Endometrium (tissue), 2 donors: ENCODE measurements around the gene ZNF502.
"Not testable (repeated sequence)": the region's sequence is repeated elsewhere in the genome, so short reads cannot be mapped to it uniquely, and the experiment has no call there.

ENCODE experiments used
- FAIRE-seq: peaks from 2 replicates; lab custom pipeline; 2012; peaks lifted over from hg19 to GRCh38; lab: Jason Lieb, UNC
- donor health status: control.
- donor health status: control.

Gene ZNF502

DNA sequence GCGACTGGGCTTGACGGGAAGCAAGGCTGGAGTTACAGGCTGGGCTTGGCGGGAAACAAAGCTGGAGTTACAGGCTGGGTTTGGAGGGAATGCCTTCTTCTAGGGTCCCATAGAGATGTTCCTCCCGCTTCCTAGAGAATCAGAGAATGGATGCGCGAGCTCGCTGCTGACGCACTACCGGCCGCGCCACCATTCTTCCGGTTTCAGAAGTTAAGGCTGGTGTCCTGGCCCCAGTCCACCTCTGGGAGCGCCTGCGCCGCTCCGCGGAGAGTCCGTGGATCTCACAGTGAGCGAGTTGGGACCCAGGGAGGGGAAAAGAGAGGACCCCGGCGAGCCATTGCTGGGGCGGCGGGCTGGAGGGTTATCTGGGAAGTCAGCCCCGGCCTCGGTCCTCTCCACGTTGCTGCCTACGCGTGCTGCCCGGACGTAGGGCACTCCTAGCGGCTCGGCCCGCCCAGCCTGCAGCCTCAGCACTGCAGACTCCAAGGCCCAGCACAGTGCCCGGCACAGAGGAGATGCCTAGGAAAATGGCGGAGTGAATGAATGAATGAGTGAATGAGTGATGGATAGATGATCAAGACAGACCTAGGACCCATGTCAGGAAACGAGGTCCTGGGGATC, at the start of gene ZNF502:
TSS of gene ZNF502 (plus strand) at position 206 of the 621 bp plus-strand sequence. CDS start 7,602 bp downstream, outside the sequence.
- FAIRE-seq, result no peak

DNA sequence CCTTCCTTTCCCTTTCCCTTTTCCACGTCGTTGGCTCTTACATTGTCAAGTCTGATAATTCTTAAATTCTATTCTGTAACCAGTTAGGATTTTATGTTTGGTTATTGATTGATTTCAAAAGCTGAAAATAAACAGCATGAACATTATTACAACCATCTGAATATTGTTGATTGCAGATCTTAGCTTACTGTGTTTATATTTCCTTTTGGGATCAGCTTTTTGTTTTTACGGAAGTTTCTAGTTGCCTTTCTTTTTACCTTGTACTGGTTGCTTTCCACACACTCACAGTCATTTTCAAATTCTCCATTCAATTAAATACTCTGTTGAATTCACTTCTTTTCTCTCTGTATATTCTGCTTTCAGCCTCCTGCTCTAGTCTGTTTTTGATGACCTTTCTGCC, 47.3 kb upstream of the ZNF502 start:
- no peak for FAIRE-seq

DNA sequence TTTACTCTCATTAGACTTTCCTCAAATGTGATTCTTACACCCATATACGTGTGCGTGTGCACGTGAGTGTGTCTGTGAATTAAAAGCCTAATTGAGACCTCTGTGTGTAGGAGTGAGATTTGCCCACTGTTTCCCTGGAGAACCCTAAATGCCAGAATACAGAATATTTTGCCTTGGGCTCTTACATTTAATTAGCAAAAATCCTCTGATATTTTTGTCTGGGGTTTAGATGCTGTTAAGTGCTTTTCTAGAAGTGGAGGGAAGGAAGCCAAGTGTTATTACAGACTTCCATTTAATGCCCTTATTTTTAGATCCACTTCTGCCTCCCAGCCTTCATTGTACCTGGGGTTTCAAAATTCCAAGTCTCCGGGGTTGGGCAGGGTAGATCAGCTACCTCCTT, 46.1 kb upstream of the ZNF502 start:
- no peak for FAIRE-seq

GRCh38 chr3:44669760-44670159, 42.7 kb upstream of the ZNF502 start:
- FAIRE-seq, result no peak

DNA sequence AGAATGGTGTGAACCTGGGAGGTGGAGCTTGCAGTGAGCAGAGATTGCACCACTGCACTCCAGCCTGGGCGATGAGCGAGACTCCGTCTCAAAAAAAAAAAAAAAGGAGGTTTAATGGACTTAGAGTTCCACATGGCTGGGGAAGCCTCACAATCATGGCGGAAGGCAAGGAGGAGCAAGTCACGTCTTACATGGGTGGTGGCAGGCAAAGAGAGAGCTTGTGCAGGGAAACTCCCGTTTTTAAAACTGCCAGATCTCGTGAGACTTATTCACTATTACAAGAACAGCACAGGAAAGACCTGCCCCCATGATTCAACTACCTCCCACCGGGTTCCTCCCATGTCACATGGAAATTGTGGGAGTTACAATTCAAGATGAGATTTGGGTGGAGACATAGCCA, 39.0 kb upstream of the ZNF502 start:
- FAIRE-seq, result not testable (repeated sequence)

DNA sequence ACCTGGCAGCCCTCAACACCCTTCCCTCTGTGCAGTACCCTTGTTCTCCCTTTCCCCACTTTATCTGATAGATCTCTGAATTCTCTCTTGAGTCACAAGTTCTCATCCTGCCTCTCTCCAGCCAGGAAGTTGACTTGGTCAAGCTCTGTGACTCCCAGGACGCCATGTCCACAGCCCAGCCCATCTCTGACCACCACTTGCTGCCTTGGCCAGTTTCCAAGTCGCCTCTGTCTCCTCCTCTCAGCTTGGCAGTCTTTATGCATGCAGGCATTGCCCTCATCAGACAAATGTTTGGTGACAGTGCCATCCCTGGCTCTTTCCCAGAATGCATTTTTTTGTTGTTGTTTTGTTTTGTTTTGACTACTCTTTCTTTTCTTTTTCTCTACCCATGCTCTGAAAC, 38.2 kb upstream of the ZNF502 start:
- no peak for FAIRE-seq

GRCh38 chr3:44678480-44679116, 33.9 kb upstream of the ZNF502 start:
- FAIRE-seq, result no peak

DNA sequence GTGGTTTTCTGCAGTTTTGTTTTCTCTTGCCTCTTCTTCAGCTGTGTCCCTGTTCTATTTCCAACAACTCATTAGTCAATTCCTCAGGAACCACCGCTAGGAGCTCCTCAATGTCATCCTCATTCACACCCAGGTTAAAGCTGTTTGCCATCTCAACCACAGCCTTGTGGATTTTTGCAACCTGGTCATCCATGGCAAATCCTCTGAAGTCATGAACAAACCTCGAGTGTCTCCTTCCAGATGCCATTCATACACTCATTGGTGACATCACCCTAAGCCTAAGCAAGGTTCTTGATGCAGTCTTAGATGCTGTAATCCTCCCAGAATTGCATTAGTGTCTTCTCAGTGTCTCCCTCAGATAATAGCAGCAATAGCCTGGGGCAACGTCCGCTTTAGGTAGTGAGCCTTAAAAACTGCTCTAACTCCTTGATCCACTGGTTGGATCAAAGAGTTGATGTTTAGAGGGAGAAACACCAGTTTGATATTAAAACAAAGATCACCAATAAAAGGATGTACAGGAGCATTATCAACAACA, 31.5 kb upstream of the ZNF502 start:
- no peak for FAIRE-seq

DNA sequence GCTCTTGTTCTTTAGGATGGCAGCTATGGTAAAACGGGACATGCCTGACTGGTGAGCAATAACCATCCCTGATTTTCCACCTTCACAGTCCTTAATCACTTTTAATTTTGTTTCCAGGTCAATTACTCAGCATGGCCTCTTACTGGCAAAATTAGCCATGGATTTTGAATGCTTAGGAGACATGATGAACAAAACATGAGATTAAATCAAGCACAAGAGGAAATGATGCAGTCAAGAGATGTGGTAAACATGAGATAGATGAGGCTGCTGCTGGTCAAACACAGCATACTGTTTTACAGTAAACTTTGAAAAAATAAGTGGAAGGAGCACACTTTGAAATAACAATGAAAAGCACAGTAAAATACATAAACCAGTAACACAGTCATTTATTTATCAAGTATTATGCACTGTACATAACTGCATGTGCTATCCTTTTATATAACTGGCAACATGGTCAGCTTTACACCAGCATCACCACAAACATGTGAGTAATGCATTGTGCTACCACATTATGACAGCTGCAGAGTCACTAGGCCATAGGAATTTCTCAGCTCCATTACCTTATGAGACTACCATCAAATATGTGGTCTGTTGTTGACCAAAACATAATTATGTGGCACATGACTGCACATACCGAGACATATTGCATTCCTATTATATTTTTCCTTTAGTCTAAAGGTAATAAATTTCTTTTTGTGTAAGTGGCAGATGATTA, 30.1 kb upstream of the ZNF502 start:
- FAIRE-seq, result no peak

- no peak for FAIRE-seq
These were observed 27.2 kb upstream of the ZNF502 start for GRCh38 chr3:44685128-44685800.

- FAIRE-seq, result no peak
These were observed 24.6 kb upstream of the ZNF502 start for GRCh38 chr3:44687898-44688297.

- FAIRE-seq, result no peak
These were observed 9.0 kb downstream of the ZNF502 start for GRCh38 chr3:44721231-44722102.

- FAIRE-seq, result no peak
These were observed 9.6 kb downstream of the ZNF502 start for GRCh38 chr3:44722103-44722401.

GRCh38 chr3:44729384-44729910, 17.0 kb downstream of the ZNF502 start, which contains the start of gene ZNF501:
TSS of gene ZNF501 (plus strand) at chr3:44729635. CDS start at chr3:44734422, 4,787 bp downstream.
- no peak for FAIRE-seq

DNA sequence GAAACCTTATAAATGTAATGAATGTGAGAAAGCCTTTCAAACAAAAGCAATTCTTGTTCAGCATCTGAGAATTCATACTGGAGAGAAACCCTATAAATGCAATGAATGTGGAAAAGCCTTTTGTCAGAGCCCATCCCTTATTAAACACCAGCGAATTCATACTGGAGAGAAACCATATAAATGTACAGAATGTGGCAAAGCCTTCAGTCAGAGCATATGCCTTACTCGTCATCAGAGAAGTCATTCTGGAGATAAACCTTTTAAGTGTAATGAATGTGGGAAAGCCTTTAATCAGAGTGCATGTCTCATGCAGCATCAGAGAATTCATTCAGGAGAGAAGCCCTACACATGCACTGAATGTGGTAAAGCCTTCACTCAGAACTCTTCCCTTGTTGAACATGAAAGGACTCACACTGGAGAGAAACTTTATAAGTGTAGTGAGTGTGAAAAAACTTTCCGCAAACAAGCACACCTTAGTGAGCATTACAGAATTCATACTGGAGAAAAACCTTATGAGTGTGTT, 22.2 kb downstream of the ZNF502 start:
- no peak for FAIRE-seq

DNA sequence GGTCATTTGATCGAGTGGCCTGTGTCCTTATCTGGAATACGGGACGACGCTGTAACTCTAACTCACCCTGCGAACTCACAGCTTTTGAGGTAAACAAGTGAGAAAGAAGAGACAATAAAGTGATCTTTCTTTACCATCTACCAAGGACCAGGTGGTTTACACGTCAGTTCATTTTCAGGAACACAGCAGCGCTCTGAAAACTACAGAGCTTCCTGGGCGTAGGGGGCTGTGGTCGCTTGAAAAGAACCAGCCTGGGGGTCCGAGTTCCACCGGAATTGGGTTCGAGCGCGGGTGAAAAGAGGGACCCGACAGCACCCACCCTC, 48.6 kb downstream of the ZNF502 start:
- no peak for FAIRE-seq

DNA sequence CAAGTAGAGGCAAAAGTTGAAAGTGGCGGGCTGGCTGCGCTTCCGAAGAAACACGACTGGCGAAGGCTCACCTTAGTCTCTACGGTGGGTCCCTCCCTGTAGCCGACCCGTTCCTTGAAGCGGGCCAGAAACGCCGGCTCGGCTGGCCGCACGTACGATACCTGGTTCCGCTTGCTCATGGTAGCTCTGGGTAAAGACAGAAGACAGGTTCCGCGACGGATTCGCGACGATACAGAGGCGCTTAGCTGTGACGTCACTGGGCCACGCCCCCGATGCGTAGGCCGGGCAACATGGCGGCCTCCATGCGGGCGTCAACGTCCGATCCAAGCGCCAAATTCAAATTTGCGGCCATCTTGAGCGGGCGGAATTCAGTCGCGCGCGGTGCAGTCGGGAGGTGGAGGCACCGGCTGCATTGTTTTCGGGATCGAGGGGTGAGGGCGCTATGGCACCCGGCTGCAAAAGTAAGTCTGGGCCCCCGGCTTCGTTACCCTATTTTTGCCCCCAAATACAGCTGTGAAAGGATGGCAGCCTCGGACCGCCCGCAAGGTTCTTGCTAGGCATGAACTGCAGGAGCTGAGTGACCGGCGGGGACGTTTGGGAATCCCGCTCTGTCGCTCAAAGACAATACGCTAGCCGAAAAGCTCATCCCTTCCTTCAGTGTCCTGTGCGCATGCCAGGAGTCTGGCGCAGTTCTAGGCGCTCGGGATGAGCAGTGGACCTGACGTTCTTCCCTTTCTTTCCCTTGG, 49.1 kb downstream of the ZNF502 start, which contains the start of the genes KIAA1143 and KIF15:
TSS of gene KIAA1143 (minus strand) at position 196 of the 746 bp plus-strand sequence. CDS start at position 179, 17 bp downstream.
TSS of gene KIF15 (plus strand) at position 371 of the 746 bp plus-strand sequence. CDS start at position 443, 72 bp downstream.
- peak; percentile 70 for FAIRE-seq

- no peak for FAIRE-seq
These were observed 49.8 kb downstream of the ZNF502 start for GRCh38 chr3:44762170-44762677.

GRCh38 chr3:44762690-44763089, 50.2 kb downstream of the ZNF502 start:
- FAIRE-seq, result no peak

GRCh38 chr3:44764248-44764647, 51.8 kb downstream of the ZNF502 start:
- FAIRE-seq, result no peak
